NCI-H146 (cell line): Measurements from ENCODE around the gene CREB3L4.
"Not testable (repeated sequence)": the region's sequence is repeated elsewhere in the genome, so short reads cannot be mapped to it uniquely, and the experiment has no call there.

Source experiments
- DNase-seq: peaks from one replicate; lab custom pipeline; 2025; lab: John Stamatoyannopoulos, UW

CREB3L4 gene

DNA sequence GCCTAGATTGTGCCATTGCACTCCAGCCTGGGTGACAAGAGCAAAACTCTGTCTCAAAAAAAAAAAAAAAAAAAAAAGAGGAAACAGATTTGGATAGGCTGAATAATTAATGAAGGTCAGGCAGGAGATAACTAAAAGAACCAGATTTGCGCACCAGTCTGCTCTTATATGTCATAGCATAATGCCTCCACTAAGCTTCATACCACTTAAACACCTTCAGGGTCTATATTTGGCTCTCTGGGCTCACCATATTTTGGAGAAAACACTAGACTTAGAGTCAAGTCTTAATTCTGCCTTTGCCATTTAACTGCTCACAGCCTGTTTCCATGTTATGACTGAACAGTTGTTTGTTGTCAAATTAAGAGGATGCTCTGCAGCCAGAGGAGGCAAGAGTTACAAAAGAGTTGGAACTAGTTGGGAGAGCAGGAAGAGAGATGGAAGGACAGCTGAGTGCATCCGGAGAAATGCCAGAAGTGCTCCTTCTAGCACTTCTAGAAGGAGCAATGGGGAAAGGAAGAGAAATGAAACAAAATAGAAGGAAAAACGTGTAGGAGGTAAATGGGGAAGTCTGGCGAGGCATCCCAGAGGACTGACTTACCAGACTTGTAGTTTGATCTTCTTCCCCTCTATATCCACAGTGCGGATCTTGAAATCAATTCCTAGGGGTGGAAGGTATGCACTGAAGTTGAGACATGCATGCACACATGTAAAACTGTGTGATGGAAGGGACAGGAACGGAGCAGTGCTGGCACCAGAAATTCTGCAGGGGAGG is 16.6 kb downstream of the CREB3L4 start:
- DNase-seq: no peak

DNA sequence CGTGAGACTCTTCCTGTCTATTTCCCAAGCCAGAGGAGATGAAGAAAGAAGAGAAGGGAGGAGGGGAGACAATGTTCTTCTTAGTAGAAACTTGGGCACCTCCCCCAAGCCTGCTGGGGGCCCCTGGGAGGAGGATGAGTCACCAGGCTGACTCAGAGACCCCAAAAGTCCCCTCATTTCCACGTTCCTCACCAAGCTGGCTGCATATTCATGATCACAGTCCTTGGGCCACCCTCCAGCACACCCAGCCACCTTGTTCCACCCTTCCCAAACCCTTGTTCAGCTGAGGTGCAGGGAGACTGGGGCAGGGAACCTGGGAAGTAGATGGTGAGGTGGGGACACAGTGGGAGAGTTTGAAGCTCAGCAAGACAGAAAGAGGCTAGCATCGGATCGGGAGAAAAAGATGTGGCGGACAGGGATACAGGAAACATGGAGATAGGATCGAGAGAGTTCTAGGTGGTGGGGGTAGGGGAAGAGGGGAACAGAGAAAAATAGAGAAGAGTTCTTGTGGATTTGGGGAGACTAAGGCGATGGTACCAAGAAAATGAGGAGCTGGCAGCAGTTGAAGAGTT is 17.7 kb downstream of the CREB3L4 start:
- peak; percentile 14 for DNase-seq

DNA sequence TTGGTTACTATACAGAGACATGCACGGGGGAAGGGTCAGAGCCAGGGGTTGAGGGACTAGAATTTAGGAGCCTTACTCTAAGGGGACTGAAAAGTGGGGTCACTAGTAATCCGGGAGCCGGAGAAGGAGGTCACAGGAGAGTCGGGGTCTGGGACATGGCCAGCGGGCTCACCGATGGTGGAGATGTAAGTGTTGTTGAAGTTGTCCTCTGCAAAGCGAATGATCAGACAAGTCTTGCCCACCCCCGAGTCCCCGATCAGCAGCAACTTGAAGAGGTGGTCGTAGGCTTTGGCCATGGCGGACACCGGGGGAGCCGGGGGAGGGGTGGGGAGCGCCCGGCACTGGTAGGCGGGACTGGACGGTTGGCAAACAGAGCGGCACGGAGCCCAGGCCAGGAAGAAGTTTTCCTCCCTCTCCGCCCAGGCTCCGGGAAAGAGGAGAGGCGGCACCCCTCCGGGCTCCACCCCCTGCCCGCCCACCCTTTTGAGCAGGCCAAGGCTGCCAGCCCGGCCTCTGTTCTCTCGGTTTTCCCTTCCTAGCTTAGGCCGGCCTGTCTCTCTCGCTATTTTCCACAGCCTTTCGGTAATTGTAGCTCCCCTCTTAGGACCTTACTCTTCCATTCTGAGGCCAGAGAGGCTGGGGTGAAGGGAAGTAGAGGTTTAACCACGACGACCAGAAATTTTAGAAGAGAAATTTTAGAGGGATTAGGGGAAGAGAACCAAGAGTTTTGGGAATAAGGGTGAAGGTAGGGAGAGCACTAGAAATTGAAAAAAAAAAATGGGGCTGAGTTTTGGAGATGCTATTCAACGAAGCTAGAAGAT is 18.4 kb downstream of the CREB3L4 start, which contains the start of gene RAB13:
Gene RAB13, minus strand, starts transcription at position 399 of the 821 bp plus-strand sequence. Its CDS starts 103 bp downstream, at position 296.
- peak; percentile 82 for DNase-seq

DNA sequence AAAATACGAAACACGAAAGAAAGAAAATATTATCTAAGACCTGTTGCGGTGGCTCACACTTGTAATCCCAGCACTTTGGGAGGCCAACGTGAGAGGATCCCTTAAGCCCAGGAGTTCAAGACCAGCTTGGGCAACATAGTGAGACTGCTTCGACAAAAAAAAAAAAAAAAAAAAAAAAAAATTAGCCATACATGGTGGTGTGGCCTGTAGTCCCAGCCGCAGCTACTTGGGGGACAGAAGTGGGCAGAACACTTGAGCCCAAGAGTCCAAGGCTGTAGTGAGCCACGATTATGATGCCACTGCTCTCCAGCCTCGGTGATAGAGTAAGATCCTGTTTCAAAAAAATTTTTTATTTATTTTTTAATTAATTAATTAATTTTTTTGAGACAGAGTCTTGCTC is 19.9 kb downstream of the CREB3L4 start:
- DNase-seq: peak; percentile 26

DNA sequence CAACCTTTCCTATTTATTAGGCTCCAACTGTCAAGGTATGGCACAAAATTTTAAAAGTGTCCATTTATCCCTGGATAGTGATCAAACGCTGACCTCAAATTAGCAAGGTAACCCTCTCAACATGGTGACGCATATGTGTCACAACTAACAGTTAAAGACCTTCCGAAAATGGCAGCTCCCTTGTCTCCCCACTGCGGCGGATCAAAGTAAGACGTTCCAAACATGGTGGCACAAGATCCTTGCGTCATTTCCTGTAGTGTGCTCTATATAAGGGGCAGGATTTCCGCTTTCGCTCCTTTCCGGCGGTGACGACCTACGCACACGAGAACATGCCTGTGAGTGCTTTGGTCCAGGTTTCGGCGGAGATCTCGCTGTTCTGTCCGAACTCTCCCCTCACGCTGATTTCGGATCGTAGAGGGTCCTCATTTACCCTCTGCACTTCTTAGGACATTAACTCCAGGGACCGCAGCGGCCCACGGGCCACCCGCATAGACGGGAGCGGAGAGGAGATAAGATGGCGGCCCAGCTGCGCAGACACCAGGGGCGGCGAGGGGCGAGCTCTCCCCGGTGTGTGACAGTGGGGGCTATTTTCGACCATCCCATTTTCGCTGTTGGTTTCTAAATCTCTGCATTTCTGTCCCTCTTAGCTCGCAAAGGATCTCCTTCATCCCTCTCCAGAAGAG is 22.9 kb downstream of the CREB3L4 start, which contains the start of gene RPS27:
Gene RPS27, plus strand, starts transcription at position 295 of the 683 bp plus-strand sequence. Its CDS starts 35 bp downstream, at position 330.
- DNase-seq: peak; percentile 98

GRCh38 chr1:153991151-153991630 is 23.5 kb downstream of the CREB3L4 start:
- DNase-seq: no peak

DNA sequence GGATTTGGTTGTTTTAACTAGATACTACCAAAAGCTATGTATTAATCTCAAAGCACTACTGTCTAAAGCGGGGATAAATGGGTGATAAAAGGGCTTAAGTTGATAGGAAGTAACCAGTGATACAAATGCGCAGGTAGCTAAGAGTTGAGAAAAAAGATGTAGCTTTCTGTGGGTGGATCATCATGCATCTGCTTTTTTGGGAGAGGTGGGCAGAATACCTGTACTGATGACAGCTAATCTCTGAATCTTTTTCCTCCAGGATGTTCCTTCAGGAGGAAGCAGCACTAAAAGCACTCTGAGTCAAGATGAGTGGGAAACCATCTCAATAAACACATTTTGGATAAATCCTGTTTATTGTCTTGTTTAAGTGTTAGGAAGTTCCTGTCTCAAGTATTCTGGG is 24.1 kb downstream of the CREB3L4 start:
- no peak for DNase-seq

DNA sequence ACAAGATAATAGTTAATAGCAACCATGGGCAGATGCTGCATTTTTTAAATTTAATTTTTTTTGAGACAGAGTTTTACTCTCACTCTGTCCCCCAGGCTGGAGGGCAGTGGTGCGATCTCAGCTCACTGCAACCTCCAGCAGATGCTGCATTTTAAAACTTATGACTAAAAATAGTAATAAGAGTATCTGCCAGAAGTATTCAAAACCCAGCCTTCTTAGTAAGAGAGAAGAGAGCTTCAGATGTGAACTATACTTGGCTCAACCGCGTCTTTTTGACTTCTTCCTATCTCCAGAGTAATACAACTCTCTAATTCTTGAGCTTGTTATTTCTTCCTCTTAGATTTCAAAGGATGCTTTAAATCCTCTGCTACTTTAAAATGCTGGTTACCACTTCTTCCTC is 27.5 kb downstream of the CREB3L4 start:
- no peak for DNase-seq

GRCh38 chr1:153995640-153996039 is 27.9 kb downstream of the CREB3L4 start:
- DNase-seq: no peak

DNA sequence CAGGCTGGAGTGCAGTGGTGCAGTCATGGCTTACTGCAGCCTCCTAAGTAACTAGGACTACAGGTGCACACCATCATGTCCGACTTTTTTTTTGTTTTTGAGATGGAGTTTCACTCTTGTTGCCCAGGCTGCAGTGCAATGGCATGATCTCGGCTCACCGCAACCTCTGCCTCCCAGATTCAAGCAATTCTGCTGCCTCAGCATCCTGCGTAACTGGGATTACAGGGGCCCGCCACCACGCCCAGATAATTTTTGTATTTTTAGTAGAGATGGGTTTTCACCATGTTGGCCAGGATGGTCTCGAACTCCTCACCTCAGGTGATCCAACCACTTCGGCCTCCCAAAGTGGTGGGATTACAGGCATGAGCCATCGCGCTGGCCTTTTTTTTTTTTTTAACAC is 29.2 kb downstream of the CREB3L4 start:
- not testable (repeated sequence) for DNase-seq

GRCh38 chr1:154000420-154000819 is 32.7 kb downstream of the CREB3L4 start:
- no peak for DNase-seq

GRCh38 chr1:154006136-154006535 is 38.4 kb downstream of the CREB3L4 start:
- DNase-seq: no peak

- DNase-seq: no peak
These were observed 44.4 kb downstream of the CREB3L4 start for GRCh38 chr1:154012129-154012528.

- not testable (repeated sequence) for DNase-seq
These were observed 44.8 kb downstream of the CREB3L4 start for GRCh38 chr1:154012543-154012942.

- no peak for DNase-seq
These were observed 46.6 kb downstream of the CREB3L4 start for GRCh38 chr1:154014154-154014907.

GRCh38 chr1:154019269-154019668 is 51.6 kb downstream of the CREB3L4 start:
- no peak for DNase-seq

- DNase-seq: no peak
These were observed 52.2 kb downstream of the CREB3L4 start for GRCh38 chr1:154019940-154020339.
